Lung microvascular endothelial cell (primary cell): ENCODE data around the gene TPTE2. TPM values are rescaled to one million over a fixed set of nuclear protein-coding genes. Genes with fewer than 3 reads are reported as not detected.
"Not testable (repeated sequence)": the region's sequence is repeated elsewhere in the genome, so short reads cannot be mapped to it uniquely, and the experiment has no call there.

Experiments used
- DNase-seq, 2 donors: peaks; one replicate each; pipeline versions ENCODE4 v3.0.0 to v3.0.0-alpha.2; 2010; ENCODE audit warnings: low read depth in 2 of 2
- total RNA-seq: library from RNA; depleted of rRNA; stranded (reverse); fragments of >200 nt; gene quantifications from 2 replicates; pipeline ENCODE4 v1.2.1, GENCODE V29; 2014

The TPTE2 gene
- total RNA-seq = not detected in 2 replicates

DNA sequence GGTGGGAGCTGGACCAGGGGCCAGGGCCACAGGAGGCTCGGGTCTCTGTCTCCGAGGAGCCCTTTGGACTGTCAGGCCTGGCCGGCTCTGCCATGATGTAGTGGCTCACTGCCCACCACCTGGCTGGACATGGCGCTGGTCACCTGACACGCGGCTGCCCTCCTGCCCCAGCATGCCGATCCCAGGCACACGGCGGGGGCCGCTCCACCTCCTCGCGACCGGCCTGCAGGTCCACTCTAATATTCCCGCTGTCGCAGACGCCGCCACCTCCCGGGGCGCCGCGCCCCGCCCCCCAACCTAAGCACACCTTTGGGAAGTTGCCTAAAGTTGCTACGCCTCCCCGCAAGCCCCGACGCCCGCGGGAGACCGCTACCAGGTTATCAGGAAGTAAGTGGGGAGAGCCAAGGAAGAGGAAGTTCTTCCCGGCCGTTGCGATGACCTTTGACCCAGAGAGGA lies at the start of gene TPTE2:
TSS of gene TPTE2 (minus strand) at position 406 of the 456 bp plus-strand sequence. CDS start 58,298 bp downstream, outside the sequence.
- DNase-seq = not testable (repeated sequence)

DNA sequence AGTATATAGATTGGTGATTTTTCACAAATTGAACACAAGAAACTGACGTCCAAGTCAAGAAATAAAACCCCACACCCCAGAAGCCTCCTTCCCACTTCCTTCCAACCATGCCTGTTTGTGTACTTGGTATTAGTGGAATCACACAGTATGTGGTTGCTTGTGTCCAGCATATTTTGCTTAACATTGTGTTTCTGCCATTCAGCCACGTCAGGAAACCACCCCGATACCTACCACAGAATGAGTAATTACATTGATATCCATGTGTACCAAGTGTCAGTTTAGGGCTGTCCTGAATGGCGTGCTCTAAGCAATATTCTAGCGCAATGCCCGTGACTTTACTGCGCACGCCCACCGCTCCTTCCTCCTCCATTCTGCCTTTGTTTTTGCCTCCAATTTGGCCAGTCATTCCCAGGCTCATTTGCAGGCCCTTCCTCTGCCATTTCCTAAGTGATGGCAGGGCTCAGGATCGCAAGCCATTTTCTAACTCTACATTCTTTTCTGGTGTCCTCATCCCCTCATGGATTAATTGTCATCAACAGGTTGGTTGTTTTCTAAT lies 46.3 kb upstream of the TPTE2 start:
- no peak for DNase-seq

GRCh38 chr13:19606737-19607136 lies 45.4 kb upstream of the TPTE2 start:
- DNase-seq = no peak

DNA sequence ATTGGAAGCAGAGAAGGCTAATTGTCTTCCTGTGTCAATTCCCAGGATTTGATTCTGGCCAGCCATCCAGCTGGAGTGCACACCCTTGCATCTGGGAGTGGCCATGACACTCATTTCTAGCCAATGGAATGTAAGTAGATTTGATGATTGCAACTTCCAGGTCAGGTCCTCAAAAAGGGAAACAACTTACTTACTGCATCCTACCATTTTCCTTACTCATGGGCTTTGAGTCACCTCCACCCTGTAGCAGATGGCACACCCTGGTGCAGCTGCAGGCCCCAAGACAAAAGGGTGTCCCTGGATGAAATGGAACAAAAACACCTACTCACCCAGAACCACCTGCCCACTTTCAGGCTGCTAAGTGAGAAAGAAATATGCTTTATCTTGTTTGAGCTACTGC lies 44.8 kb upstream of the TPTE2 start:
- DNase-seq = no peak

DNA sequence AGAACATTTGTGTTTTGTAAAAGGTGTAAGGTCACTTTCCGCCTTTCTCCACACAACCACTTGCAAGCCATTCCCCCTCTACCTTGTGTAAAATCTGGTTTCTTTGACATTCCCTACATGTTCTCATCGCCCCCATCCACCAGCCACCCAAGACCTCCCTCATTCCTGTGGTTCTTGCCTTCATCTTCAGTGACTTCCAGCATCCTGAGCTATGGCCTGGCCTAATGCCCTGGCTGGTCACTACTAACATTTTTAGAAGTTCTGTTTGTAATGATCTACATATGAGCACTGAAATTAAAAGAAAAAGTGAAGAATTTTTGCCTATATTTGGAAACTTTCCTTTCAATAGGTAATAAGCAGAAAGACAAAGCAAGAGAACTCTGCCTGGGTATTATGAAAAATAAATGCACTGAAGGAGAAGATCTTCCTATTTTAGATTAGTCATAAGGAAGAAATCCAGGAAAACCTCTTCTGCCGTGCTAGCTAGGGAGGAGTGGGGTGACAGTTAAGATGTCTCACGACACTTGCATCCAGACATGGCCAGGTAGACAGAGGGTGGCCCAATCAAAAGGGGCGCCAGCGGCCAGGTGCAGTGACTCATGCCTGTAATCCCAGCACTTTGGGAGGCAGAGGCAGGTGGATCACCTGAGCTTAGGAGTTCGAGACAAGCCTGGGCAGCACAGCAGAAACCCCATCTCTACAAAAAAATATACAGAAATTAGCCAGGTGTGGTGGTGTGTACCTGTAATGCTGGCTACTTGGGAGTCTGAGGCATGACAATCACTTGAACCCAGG lies 44.0 kb upstream of the TPTE2 start:
- DNase-seq = no peak

DNA sequence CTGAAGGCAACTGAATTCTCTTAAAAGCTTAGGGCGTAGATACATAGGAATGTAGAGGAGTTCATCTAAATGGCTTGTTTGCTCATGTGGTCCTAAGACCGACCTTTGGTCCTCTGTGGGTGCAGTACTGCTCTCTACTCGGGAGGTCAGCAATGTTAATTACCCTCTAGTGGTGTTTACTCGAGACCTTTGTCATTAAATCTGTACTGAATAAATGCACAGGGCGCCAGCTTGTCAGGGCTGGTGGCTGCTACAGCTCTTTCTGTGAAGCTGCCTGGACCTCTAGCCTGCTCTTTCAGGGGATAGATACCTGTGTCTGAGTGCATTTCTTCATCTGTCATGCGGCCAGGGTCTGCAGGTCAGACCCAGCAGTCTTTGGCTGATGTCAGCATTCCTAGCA lies 43.0 kb upstream of the TPTE2 start:
- no peak for DNase-seq

GRCh38 chr13:19601749-19602725 lies 40.7 kb upstream of the TPTE2 start:
- DNase-seq = peak; percentile 44 to 64

GRCh38 chr13:19597523-19597922 lies 36.2 kb upstream of the TPTE2 start:
- peak in 1 of 2 donors; percentile 5 for DNase-seq

- DNase-seq = peak in 1 of 2 donors; percentile 7
Measured at GRCh38 chr13:19596960-19597361, 35.6 kb upstream of the TPTE2 start.

DNA sequence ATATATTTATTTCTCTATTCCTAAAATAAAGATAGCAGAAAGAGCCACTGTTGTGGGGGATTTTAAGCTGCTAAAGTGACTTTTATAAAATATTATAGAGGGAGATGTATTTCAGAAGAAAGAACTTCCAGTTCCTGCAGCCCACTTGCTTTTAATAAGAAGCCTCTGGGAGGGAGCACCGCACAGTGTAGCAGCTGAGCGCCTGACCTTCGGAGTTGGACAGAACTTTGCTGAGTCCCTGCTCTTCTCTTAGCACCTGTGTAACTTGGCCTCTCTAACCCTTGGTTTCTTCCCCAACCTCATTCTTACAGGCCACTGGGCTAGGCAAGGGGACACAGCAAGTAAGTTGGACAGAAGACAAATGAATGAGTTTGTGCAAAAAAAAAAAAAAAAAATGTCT lies 34.8 kb upstream of the TPTE2 start:
- DNase-seq = no peak

DNA sequence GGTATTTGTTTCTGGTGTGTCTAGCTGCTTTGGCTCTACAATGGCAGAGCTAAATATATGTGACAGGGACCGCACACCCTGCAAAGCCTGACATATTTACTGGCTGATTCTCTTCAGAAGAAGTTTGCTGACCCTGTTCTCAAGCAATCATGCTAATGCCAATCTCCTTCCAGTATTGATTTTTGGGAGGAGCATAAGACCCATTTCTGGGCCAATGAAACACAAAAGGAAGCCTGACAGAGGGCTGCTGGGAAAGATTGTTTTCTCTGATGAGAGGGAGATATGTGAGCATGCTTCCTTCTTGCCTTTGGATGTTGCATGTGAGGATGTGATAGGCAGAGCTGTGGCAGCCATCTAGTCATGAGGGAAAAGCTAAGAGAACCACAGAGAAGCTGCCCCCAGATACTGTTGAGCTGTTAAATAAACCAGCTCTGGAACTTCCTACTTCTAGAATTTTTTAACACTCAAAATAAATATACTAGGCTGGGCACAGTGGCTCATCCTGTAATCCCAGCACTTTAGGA lies 31.4 kb upstream of the TPTE2 start:
- DNase-seq = no peak

DNA sequence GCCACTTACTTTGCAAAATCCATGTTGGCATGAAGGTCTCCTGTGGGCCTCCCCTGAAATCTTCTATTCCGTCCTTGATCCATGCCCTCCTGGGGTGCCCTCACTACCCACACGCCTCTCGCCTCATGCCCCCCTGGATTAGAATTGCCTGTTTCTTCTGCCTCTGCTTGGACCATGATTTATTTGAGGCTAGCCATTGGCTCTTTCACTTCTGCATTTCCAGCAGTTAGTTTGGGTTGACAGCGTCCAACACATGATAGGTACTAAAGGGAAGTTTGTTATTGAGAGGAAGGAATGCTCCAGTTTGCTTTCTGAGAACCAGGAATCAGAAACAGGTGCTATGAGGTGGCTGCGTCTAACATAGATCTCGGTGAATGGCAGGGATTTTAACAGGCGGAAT lies 30.5 kb upstream of the TPTE2 start:
- no peak for DNase-seq

DNA sequence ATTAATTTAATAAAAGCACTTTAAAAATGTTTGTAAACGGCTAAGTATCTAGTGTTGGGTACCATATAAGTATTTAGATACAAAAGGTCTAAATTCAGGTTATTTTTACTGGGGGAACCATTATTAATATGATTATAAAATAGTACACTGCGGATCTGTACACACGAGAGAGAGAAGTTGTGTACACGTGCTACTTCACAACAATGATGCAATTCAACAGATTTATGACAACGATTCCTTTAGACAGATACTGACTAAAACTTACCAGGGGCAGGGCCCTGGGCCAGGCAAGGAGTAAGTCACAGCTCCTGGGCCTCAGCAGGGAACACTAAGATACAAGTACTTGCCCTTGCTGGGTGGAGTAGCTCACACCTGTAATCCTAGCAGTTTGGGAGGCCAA lies 29.1 kb upstream of the TPTE2 start:
- DNase-seq = no peak

GRCh38 chr13:19589312-19589711 lies 28.0 kb upstream of the TPTE2 start:
- no peak for DNase-seq

- DNase-seq = peak; percentile 43 to 48
Measured at GRCh38 chr13:19587635-19588300, 26.4 kb upstream of the TPTE2 start.

- DNase-seq = peak; percentile 30 to 32
Measured at GRCh38 chr13:19586904-19587634, 25.7 kb upstream of the TPTE2 start.

- DNase-seq = no peak
Measured at GRCh38 chr13:19581675-19582074, 20.3 kb upstream of the TPTE2 start.

- no peak for DNase-seq
Measured at GRCh38 chr13:19575230-19575629, 13.9 kb upstream of the TPTE2 start.

DNA sequence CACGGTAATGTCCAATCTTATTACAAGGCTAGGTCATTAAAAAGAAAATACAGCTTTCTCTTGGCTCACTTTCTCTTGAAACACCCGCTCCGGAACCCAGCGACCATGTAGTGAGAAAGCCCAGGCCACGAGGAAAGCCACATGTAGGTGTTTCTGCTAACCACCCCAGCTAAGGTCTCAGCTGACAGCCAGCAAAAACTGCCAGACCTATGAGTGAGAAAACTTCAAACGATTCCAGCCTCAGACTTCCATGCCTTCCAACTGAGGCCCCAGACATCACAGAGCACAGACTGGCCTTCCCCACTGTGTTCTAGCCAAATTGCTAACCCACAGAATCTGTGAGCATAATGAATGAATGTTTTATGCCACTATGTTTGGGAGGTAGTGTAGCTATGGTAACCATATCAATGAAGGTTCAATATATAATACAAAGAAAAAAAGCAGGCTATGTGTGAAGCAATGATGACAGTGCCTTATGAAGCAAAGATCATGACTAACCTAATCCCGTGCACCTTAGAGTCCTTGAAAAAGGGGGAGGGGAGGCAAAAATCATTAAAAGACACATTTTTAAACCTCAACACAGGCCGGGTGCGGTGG lies 11.9 kb upstream of the TPTE2 start:
- DNase-seq = no peak

- no peak for DNase-seq
Measured at GRCh38 chr13:19572280-19572679, 10.9 kb upstream of the TPTE2 start.
